ENCODE results near the gene HEATR5A. TPM values are rescaled to one million over a fixed set of nuclear protein-coding genes. Genes with fewer than 3 reads are reported as not detected.
"Not testable (repeated sequence)": the region's sequence is repeated elsewhere in the genome, so short reads cannot be mapped to it uniquely, and the experiment has no call there.

Gene HEATR5A
- total and polyA plus RNA-seq, 12 donors, result 17.0 to 65.0 (median 46.2) TPM

DNA sequence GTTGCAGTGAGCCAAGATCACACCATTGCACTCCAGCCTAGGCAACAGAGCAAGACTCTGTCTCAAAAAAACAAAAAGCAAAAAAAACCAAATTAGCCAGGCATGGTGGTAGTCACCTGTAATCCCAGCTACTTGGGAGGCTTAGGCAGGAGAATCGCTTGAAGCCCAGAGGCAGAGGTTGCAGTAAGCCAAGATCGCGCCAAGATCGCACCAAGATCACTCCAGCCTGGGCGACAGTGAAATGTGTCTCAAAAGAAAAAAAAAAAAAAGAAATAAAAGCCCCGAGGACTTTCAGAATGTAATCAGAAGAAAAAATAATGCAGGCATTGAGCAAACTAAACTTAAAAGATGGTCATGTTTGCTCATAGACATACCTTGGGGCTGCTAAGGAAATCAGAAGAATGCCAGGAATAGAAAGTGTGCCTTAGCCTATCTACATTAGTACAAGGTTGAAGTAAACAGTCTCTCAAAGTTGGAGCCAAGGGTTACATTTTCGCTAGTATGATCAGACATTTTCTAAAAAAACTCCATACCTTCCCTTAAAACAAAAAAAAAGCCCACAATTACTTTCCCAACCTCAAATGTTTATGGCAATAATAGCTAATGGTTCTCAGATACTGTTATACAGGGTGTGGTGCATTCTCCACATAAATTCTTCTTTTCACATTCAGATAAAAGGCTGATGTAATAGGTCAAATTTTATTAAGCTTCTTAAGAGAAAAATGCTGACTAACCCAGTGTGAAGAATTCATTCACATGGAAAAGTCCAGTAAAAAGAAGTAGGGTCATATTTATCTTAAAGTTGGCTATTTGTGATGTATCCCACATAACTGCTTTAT lies 21.1 kb upstream of the HEATR5A start:
- peaks cover 0 to 11% (median 0%) of the 10 kb centered on the region in 9 donors for H3K36me3 ChIP-seq
- intact Hi-C loops (cut with DNase I), result no loop called here
- no peak overlapping the region for H3K4me3 ChIP-seq
- TF ChIP-seq CTCF (IDR thresholded peaks at IDR 0.05), result no peak
- no peaks in the 10 kb centered on the region for H3K9me3 ChIP-seq
- WGBS, 2 donors, result 83 to 89% methylated on average over 7 of the region's 7 CpGs
- no peaks in the 10 kb centered on the region for H3K27me3 ChIP-seq
- peak overlapping the region in 9 of 10 donors; percentile 5 to 60 (median 25) for H3K27ac ChIP-seq
- H3K4me1 ChIP-seq, result peaks cover 0 to 15% (median 7%) of the 10 kb centered on the region in 9 donors
- DNase-seq, result no peak
- ATAC-seq, result peak in 4 of 8 donors; percentile 46 to 63 (median 58)

DNA sequence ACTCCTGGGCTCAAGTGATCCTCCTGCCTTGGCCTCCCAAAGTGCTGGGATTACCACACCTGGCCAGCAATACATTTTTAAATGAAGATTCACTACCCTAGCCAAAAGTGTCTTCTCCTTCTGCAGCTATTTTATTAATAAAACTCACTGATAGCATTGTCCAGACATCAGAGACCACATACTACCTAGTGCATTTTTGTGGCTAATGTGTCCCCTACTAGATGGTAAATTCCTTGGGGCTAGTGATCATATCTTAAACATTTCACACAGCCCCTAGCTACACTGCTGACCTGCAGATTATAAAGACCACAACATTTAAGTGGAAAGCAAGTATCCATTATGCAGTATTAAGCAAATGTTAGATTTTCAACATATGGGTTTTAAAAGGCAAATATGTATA lies 19.9 kb upstream of the HEATR5A start:
- intact Hi-C loops (cut with DNase I), result no loop called here

DNA sequence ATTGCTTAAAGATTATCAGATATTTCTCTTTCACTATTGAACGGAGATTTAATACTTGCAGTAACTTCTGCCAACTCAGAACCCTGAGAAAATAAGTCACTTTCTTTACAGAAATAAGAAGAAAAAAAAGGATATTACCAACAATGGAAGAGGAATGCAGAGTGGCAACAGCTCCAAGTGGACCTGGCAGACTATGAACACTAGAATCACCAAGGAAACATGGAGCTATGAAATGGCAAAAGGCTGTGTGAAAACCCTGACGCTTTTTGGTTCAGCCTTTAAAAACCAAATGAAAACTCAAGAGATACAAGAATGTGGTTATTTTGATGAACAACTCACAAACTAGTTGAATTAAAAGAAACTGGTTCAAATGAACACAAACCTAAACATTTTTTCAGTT lies 19.2 kb upstream of the HEATR5A start:
- intact Hi-C loops (cut with DNase I), result no loop called here
- Histone ChIP-seq H3K4me3 (no peak overlapping the region), H3K9me3 (no peaks in the 10 kb centered on the region), H3K27me3 (no peaks in the 10 kb centered on the region), H3K4me1 (peaks cover 0 to 22% (median 7%) of the 10 kb centered on the region in 9 donors), H3K27ac (no peak overlapping the region), H3K36me3 (peaks cover 0 to 3% (median 0%) of the 10 kb centered on the region in 9 donors)
- ATAC-seq (no peak), DNase-seq (no peak)
- TF ChIP-seq CTCF (IDR thresholded peaks at IDR 0.05), result no peak
- WGBS, 2 donors, result 86 to 91% methylated on average over 2 of the region's 2 CpGs

More for the DNA sequence above, 19.9 kb upstream of the HEATR5A start:
- peaks cover 0 to 4% (median 0%) of the 10 kb centered on the region in 9 donors for H3K36me3 ChIP-seq
- ATAC-seq, result no peak
- H3K4me3 ChIP-seq, result no peak overlapping the region
- H3K4me1 ChIP-seq, result peaks cover 0 to 17% (median 7%) of the 10 kb centered on the region in 9 donors
- no peaks in the 10 kb centered on the region for H3K27me3 ChIP-seq
- TF ChIP-seq CTCF (IDR thresholded peaks at IDR 0.05), result no peak
- no peaks in the 10 kb centered on the region for H3K9me3 ChIP-seq
- DNase-seq, result no peak
- H3K27ac ChIP-seq, result no peak overlapping the region

GRCh38 chr14:31437045-31437691 lies 16.8 kb upstream of the HEATR5A start:
- not testable (repeated sequence) for ATAC-seq

More at GRCh38 chr14:31437045-31437691, 16.8 kb upstream of the HEATR5A start:
- H3K36me3 ChIP-seq; DNase-seq; H3K27me3 ChIP-seq; intact Hi-C loops (cut with DNase I); H3K4me3 ChIP-seq; H3K27ac ChIP-seq; H3K9me3 ChIP-seq: not testable (repeated sequence)
- peaks cover 0 to 19% (median 7%) of the 10 kb centered on the region in 9 donors for H3K4me1 ChIP-seq
- 94% methylated on average over 16 to 40 of the region's 45 CpGs for WGBS, 2 donors

Data from heart right ventricle (tissue), 16 donors.